Endothelial cell of umbilical vein (primary cell): ENCODE measurements around the gene HSPA9. TPM values are rescaled to one million over a fixed set of nuclear protein-coding genes. Genes with fewer than 3 reads are reported as not detected.

ENCODE experiments used
- BruUV-seq: library from RNA; stranded (reverse); fragments of 400-500 nt; replicated peaks from 2 replicates; lab custom pipeline; 2021; lab: Mats Ljungman, UMichigan
- CTCF ChIA-PET: fragments of 300-600, 350-600 bp; sonication (Branson Sonifier 250); formaldehyde crosslinking; loops from one replicate; lab custom pipeline; 2021; ENCODE audit warnings: antibody characterized with exemption, inconsistent platforms; lab: Charles Lee
- POLR2A ChIA-PET: fragments of 300-600, 350-600 bp; sonication (Branson Sonifier 250); formaldehyde crosslinking; loops from one replicate; lab custom pipeline; 2021; ENCODE audit warnings: antibody characterized with exemption, inconsistent platforms; lab: Charles Lee
- DNase-seq: peaks from one replicate; pipeline ENCODE4 v3.0.0-alpha.2; 2011; ENCODE audit warnings: low read depth, low spot score
- FAIRE-seq: peaks from 2 replicates; lab custom pipeline; 2011; peaks lifted over from hg19 to GRCh38; lab: Jason Lieb, UNC
- H2AFZ ChIP-seq: 2 replicates; pipeline ENCODE4 v1.6.0; 2012; ENCODE audit warnings: low read depth, low read length, control low read depth, inconsistent platforms
- H3K27ac ChIP-seq: 2 replicates; pipeline ENCODE4 v1.5.1; 2011; ENCODE audit warnings: low read depth, mild to moderate bottlenecking, control low read depth, low read length, moderate library complexity; ENCODE audit not compliant: insufficient read depth
- H3K27me3 ChIP-seq, 2 experiments: 2 replicates each; pipeline versions ENCODE4 v1.6.0 to v1.6.1; 2011; ENCODE audit warnings: low read length in 2 of 2, mixed read lengths in 1 of 2; ENCODE audit not compliant: control insufficient read depth in 2 of 2, insufficient read depth in 2 of 2
- H3K36me3 ChIP-seq, 2 experiments: 2 replicates in 1 of 2; 3 replicates in 1 of 2; pipeline ENCODE4 v1.5.1; 2011; ENCODE audit warnings: low read length in 2 of 2, mild to moderate bottlenecking in 1 of 2, moderate library complexity in 1 of 2; ENCODE audit not compliant: control insufficient read depth in 2 of 2, insufficient read depth in 2 of 2; ENCODE audit errors: extremely low read depth in 1 of 2
- H3K4me1 ChIP-seq: 3 replicates; pipeline ENCODE4 v1.5.1; 2011; ENCODE audit warnings: mild to moderate bottlenecking, low read length; ENCODE audit not compliant: control insufficient read depth, insufficient read depth; ENCODE audit errors: extremely low read depth
- H3K4me2 ChIP-seq: 2 replicates; pipeline ENCODE4 v1.6.1; 2011; ENCODE audit warnings: low read length, control low read depth, mixed read lengths; ENCODE audit not compliant: insufficient read depth
- H3K4me3 ChIP-seq, 3 experiments: fragments of 200-600 bp in 1 of 3; sonication (generic), shearing (Covaris generic) in 1 of 3; replicated peaks in 1 of 3; 2 replicates each; pipeline ENCODE4 v1.5.1; 2011 to 2016; ENCODE audit warnings: control low read depth in 3 of 3, low read length in 3 of 3, mild to moderate bottlenecking in 2 of 3, inconsistent platforms in 1 of 3, low read depth in 1 of 3, moderate library complexity in 1 of 3; ENCODE audit not compliant: insufficient read depth in 1 of 3
- H3K79me2 ChIP-seq: 2 replicates; pipeline ENCODE4 v1.6.0; 2012; ENCODE audit warnings: low read length, inconsistent platforms; ENCODE audit not compliant: control insufficient read depth, insufficient read depth
- H3K9ac ChIP-seq: replicated peaks from 2 replicates; pipeline ENCODE3; 2011; ENCODE audit warnings: low read length, control low read depth; ENCODE audit not compliant: insufficient read depth; ENCODE audit errors: extremely low read depth
- H3K9me1 ChIP-seq: replicated peaks from 3 replicates; pipeline ENCODE4 v1.6.0; 2011; ENCODE audit warnings: mild to moderate bottlenecking, low read length; ENCODE audit not compliant: control insufficient read depth, insufficient read depth; ENCODE audit errors: extremely low read depth
- H3K9me3 ChIP-seq: replicated peaks from 2 replicates; pipeline ENCODE4 v1.5.1; 2012; ENCODE audit warnings: low read length, inconsistent platforms; ENCODE audit not compliant: control insufficient read depth, insufficient read depth
- H4K20me1 ChIP-seq: replicated peaks from 2 replicates; pipeline ENCODE3; 2011; ENCODE audit warnings: mild to moderate bottlenecking, low read length; ENCODE audit not compliant: control insufficient read depth, insufficient read depth; ENCODE audit errors: extremely low read depth
- CTCF ChIP-seq, 2 donors: IDR thresholded peaks; 1 replicate in 1 of 2; 2 replicates in 1 of 2; pipeline ENCODE4 v1.5.1; 2011; ENCODE audit warnings: low read length in 2 of 2, mild to moderate bottlenecking in 2 of 2, moderate library complexity in 2 of 2, control low read depth in 1 of 2, inconsistent platforms in 1 of 2, low read depth in 1 of 2; ENCODE audit not compliant: insufficient read depth in 1 of 2; ENCODE audit errors: extremely low read depth in 1 of 2
- EZH2 ChIP-seq: IDR thresholded peaks from 2 replicates; pipeline ENCODE4 v1.6.1; 2012; ENCODE audit warnings: borderline replicate concordance, low read depth, mild to moderate bottlenecking, moderate library complexity, low read length, inconsistent platforms; ENCODE audit not compliant: severe bottlenecking
- FOS ChIP-seq: IDR thresholded peaks from 2 replicates; pipeline ENCODE4 v1.6.1; 2011; ENCODE audit warnings: mild to moderate bottlenecking, low read length, moderate library complexity, borderline replicate concordance; ENCODE audit not compliant: insufficient read depth
- GATA2 ChIP-seq: IDR thresholded peaks from 2 replicates; pipeline ENCODE4 v1.7.0; 2011; ENCODE audit warnings: low read depth, mild to moderate bottlenecking, moderate library complexity, mixed read lengths, low read length; ENCODE audit not compliant: insufficient read length, insufficient read depth
- JUN ChIP-seq: IDR thresholded peaks from 2 replicates; pipeline ENCODE4 v1.6.1; 2011; ENCODE audit warnings: borderline replicate concordance, low read depth; ENCODE audit not compliant: insufficient read length, insufficient read depth
- MAX ChIP-seq: IDR thresholded peaks from 2 replicates; pipeline ENCODE4 v1.6.1; 2011; ENCODE audit not compliant: insufficient read depth, insufficient read length
- MYC ChIP-seq: IDR thresholded peaks from one replicate; pipeline ENCODE4 v1.6.1; 2011; ENCODE audit warnings: mild to moderate bottlenecking, low read depth, low read length
- POLR2A ChIP-seq: IDR thresholded peaks from 2 replicates; pipeline ENCODE4 v1.6.1; 2012; ENCODE audit warnings: low read depth, mild to moderate bottlenecking, control low read depth, low read length
- POLR2AphosphoS5 ChIP-seq: IDR thresholded peaks from 2 replicates; pipeline ENCODE4 v1.6.1; 2012; ENCODE audit warnings: low read depth, mild to moderate bottlenecking, control low read depth, low read length, moderate library complexity; ENCODE audit not compliant: insufficient read depth
- dilution Hi-C: fragments of 300-500 bp; cut with MboI; formaldehyde crosslinking; loops from one replicate; pipeline ENCODE4 v1.15.0; 2019; ENCODE audit warnings: low sequenced_read_pairs; ENCODE audit not compliant: extremely low pct_ligation_motif_present
- intact Hi-C: fragments of 100-400 bp; cut with micrococcal nuclease; formaldehyde crosslinking; loops from one replicate; pipeline ENCODE4 v1.10.0; 2022
- polyA plus RNA-seq, 4 experiments: library from polyadenylated mRNA; depleted of rRNA in 3 of 4; stranded (reverse) in 3 of 4; unstranded in 1 of 4; fragments of >200 nt; gene quantifications; 2 replicates each; pipeline versions ENCODE4 v1.2.1 to v1.2.3, GENCODE V29; 2011 to 2012; ENCODE audit warnings: missing spikeins in 1 of 4
- total RNA-seq: library from RNA; stranded (reverse); gene quantifications from 2 replicates; pipeline ENCODE4 v1.2.3, GENCODE V29; 2021

Gene HSPA9
- total and polyA plus RNA-seq, 2 donors (not counting 3 experiments of a cell fraction or from before 2014, with no cell fraction given) = 99.6 to 192 TPM

- H2AFZ ChIP-seq = no peak overlapping the region
- ChIA-PET CTCF (interaction anchor here (1.3 kb wide), 1 partner anchor 10 kb away, joined by 7 read pairs; the partner anchor contains the start of gene ETF1), POLR2A (no interaction called here)
- H3K27ac ChIP-seq = no peak overlapping the region
- intact Hi-C loops (no loop called here), dilution Hi-C loops (no loop called here)
- no peak overlapping the region for H3K4me3 ChIP-seq
- peaks cover 3% of the 10 kb centered on the region for H4K20me1 ChIP-seq
- peaks cover 3% of the 10 kb centered on the region for H3K79me2 ChIP-seq
- no peak overlapping the region for H3K9ac ChIP-seq
- DNase-seq = no peak
- no peak overlapping the region for H3K4me2 ChIP-seq
- FAIRE-seq = no peak
- peaks cover 16 to 28% of the 10 kb centered on the region in 2 experiments for H3K36me3 ChIP-seq
- H3K9me1 ChIP-seq = no peaks in the 10 kb centered on the region
- BruUV-seq = no TSS peak
- no peaks in the 10 kb centered on the region for H3K4me1 ChIP-seq
- TF ChIP-seq JUN = no peak
- TF ChIP-seq MAX = no peak
- TF ChIP-seq GATA2 = no peak
- TF ChIP-seq FOS = no peak
- TF ChIP-seq MYC = no peak
- TF ChIP-seq EZH2 = no peak
- no peak for TF ChIP-seq CTCF (IDR thresholded peaks at IDR 0.05; ENCODE audit: extremely low read depth in 1 of 2, insufficient read depth in 1 of 2, low read depth in 1 of 2, low read length in 2 of 2)
- no peak for TF ChIP-seq POLR2AphosphoS5
- TF ChIP-seq POLR2A = no peak
- H3K27me3 ChIP-seq = no peaks in the 10 kb centered on the region
- H3K9me3 ChIP-seq = no peaks in the 10 kb centered on the region
These were observed 21.1 kb downstream of the HSPA9 start for GRCh38 chr5:138554143-138554542.
